A673 (cell line): ENCODE results near the gene CDC42BPG. TPM values are rescaled to one million over a fixed set of nuclear protein-coding genes. Genes with fewer than 3 reads are reported as not detected.

Experiments
- BruUV-seq: library from RNA; stranded (reverse); fragments of 400-500 nt; replicated peaks from 2 replicates; lab custom pipeline; 2021; lab: Mats Ljungman, UMichigan
- CTCF ChIA-PET: fragments of 300-600 bp; sonication (Branson Sonifier 250); formaldehyde crosslinking; loops from one replicate; lab custom pipeline; 2022; ENCODE audit warnings: antibody characterized with exemption; lab: Charles Lee
- POLR2A ChIA-PET: fragments of 300-600 bp; sonication (Branson Sonifier 250); formaldehyde crosslinking; loops from one replicate; lab custom pipeline; 2022; ENCODE audit warnings: antibody characterized with exemption; ENCODE audit not compliant: low non-redundant PET; lab: Charles Lee
- DNase-seq: peaks from one replicate; pipeline ENCODE4 v3.0.0-alpha.2; 2015; ENCODE audit warnings: low spot score
- H3K27ac ChIP-seq: fragments of 200-600 bp; sonication (generic); 2 replicates; pipeline ENCODE4 v1.5.1; 2016; ENCODE audit warnings: mixed run types, low read depth, mild to moderate bottlenecking, mixed read lengths, antibody characterized with exemption, low read length; ENCODE audit not compliant: poor library complexity, severe bottlenecking
- H3K27me3 ChIP-seq: fragments of 200-600 bp; sonication (generic); replicated peaks from 2 replicates; pipeline ENCODE4 v1.6.1; 2017; ENCODE audit warnings: mixed run types, low read depth, mild to moderate bottlenecking, mixed read lengths, antibody characterized with exemption, low read length; ENCODE audit not compliant: insufficient read depth, poor library complexity
- H3K36me3 ChIP-seq: fragments of 200-600 bp; sonication (generic); 2 replicates; pipeline ENCODE4 v1.6.1; 2016; ENCODE audit warnings: mixed run types, mild to moderate bottlenecking, mixed read lengths, antibody characterized with exemption, low read length; ENCODE audit not compliant: insufficient read depth, poor library complexity, severe bottlenecking
- H3K4me1 ChIP-seq: fragments of 200-600 bp; sonication (generic); 2 replicates; pipeline ENCODE4 v1.6.1; 2017; ENCODE audit warnings: mixed run types, mild to moderate bottlenecking, mixed read lengths, antibody characterized with exemption, low read length; ENCODE audit not compliant: insufficient read depth, poor library complexity, severe bottlenecking
- H3K4me3 ChIP-seq: fragments of 200-600 bp; sonication (generic); 2 replicates; pipeline ENCODE4 v1.5.1; 2016; ENCODE audit warnings: low read depth, mixed run types, mild to moderate bottlenecking, mixed read lengths, low read length; ENCODE audit not compliant: poor library complexity, severe bottlenecking
- H3K9me3 ChIP-seq: fragments of 200-600 bp; sonication (generic); 2 replicates; pipeline ENCODE4 v1.6.1; 2016; ENCODE audit warnings: mixed run types, low read depth, mild to moderate bottlenecking, mixed read lengths, antibody characterized with exemption, low read length; ENCODE audit not compliant: poor library complexity, severe bottlenecking
- CTCF ChIP-seq: fragments of 300-800, 200-600 bp; sonication (generic); conservative IDR thresholded peaks from 2 replicates; pipeline ENCODE4 v1.5.1; 2017; ENCODE audit warnings: low read depth, mild to moderate bottlenecking, antibody characterized with exemption, low read length, moderate library complexity, mixed read lengths
- EZH2 ChIP-seq: fragments of 200-600 bp; sonication (generic); IDR thresholded peaks from 2 replicates; pipeline ENCODE4 v1.6.1; 2017; ENCODE audit warnings: borderline replicate concordance, low read depth, mild to moderate bottlenecking, mixed read lengths, antibody characterized with exemption, low read length; ENCODE audit not compliant: poor library complexity, severe bottlenecking
- intact Hi-C: fragments of 100-400 bp; cut with micrococcal nuclease; formaldehyde crosslinking; loops from one replicate; pipeline ENCODE4 v1.10.0; 2022; ENCODE audit not compliant: unreplicated experiment
- total RNA-seq: library from RNA; stranded (reverse); gene quantifications from 2 replicates; pipeline ENCODE4 v1.2.3, GENCODE V29; 2021

The CDC42BPG gene
- total RNA-seq, 1 experiment from 2014 or later: 4.6 TPM

GRCh38 chr11:64868904-64869570 is 24.6 kb upstream of the CDC42BPG start:
- no peak for DNase-seq
- no peaks in the 10 kb centered on the region for H3K27me3 ChIP-seq
- H3K9me3 ChIP-seq: no peaks in the 10 kb centered on the region
- no TSS peak for BruUV-seq
- intact Hi-C loops: no loop called here
- H3K27ac ChIP-seq: no peak overlapping the region
- no peak overlapping the region for H3K4me3 ChIP-seq
- POLR2A ChIA-PET: interaction anchor here (0.5 kb wide), 1 partner anchor 553 kb away, joined by 5 read pairs; the partner anchor contains the start of gene NEAT1
- CTCF ChIA-PET: interaction anchor here (0.6 to 1.1 kb wide), 3 partner anchors 9 to 394 kb away, joined by 3 to 8 read pairs (median 4); no protein-coding TSS in a partner anchor
- TF ChIP-seq EZH2 (no peak), CTCF (no peak)
- H3K4me1 ChIP-seq: peaks cover 8% of the 10 kb centered on the region
- peaks cover 14% of the 10 kb centered on the region for H3K36me3 ChIP-seq

GRCh38 chr11:64867748-64868462 is 23.5 kb upstream of the CDC42BPG start:
- no peak overlapping the region for H3K27ac ChIP-seq
- POLR2A ChIA-PET: interaction anchor here (0.6 kb wide), 1 partner anchor 14 kb away, joined by 4 read pairs; no protein-coding TSS in a partner anchor

GRCh38 chr11:64866173-64866491 is 21.7 kb upstream of the CDC42BPG start:
- Histone ChIP-seq H3K36me3 (no peaks in the 10 kb centered on the region), H3K27ac (no peak overlapping the region), H3K4me1 (peaks cover 14% of the 10 kb centered on the region), H3K4me3 (no peak overlapping the region), H3K9me3 (no peaks in the 10 kb centered on the region), H3K27me3 (no peaks in the 10 kb centered on the region)
- TF ChIP-seq EZH2 (no peak), CTCF (no peak)
- DNase-seq: no peak
- CTCF ChIA-PET: no interaction called here
- intact Hi-C loops: no loop called here
- no TSS peak for BruUV-seq
- POLR2A ChIA-PET: no interaction called here

More at GRCh38 chr11:64867748-64868462, 23.5 kb upstream of the CDC42BPG start:
- peaks cover 12% of the 10 kb centered on the region for H3K4me1 ChIP-seq
- DNase-seq: no peak
- no peak for TF ChIP-seq CTCF
- TF ChIP-seq EZH2: no peak
- intact Hi-C loops: no loop called here
- BruUV-seq: no TSS peak
- H3K36me3 ChIP-seq: peaks cover 7% of the 10 kb centered on the region
- no peaks in the 10 kb centered on the region for H3K27me3 ChIP-seq
- CTCF ChIA-PET: no interaction called here
- no peaks in the 10 kb centered on the region for H3K9me3 ChIP-seq
- H3K4me3 ChIP-seq: no peak overlapping the region
